G401 (cell line): ENCODE data around the gene OR2W3. TPM values are rescaled to one million over a fixed set of nuclear protein-coding genes. Genes with fewer than 3 reads are reported as not detected.
"Not testable (repeated sequence)": the region's sequence is repeated elsewhere in the genome, so short reads cannot be mapped to it uniquely, and the experiment has no call there.

Experiments used
- DNase-seq: peaks from one replicate; pipeline ENCODE4 v3.0.0-alpha.2; 2015; ENCODE audit warnings: low spot score
- in situ Hi-C: cut with HindIII; loops from 2 replicates; pipeline ENCODE4 v1.10.0; 2016; ENCODE audit warnings: low sequenced_read_pairs, mixed read lengths
- total RNA-seq: library from RNA; depleted of rRNA; stranded (reverse); fragments of >200 nt; shearing (Covaris generic); gene quantifications from 2 replicates; pipeline ENCODE4 v1.2.3, GENCODE V29; 2014; rRNA removed

The OR2W3 gene
- total RNA-seq, 1 experiment from 2014 or later = not detected

- no peak for DNase-seq
- in situ Hi-C loops = no loop called here
Measured at GRCh38 chr1:247913786-247914185, 18.4 kb downstream of the OR2W3 start.

DNA sequence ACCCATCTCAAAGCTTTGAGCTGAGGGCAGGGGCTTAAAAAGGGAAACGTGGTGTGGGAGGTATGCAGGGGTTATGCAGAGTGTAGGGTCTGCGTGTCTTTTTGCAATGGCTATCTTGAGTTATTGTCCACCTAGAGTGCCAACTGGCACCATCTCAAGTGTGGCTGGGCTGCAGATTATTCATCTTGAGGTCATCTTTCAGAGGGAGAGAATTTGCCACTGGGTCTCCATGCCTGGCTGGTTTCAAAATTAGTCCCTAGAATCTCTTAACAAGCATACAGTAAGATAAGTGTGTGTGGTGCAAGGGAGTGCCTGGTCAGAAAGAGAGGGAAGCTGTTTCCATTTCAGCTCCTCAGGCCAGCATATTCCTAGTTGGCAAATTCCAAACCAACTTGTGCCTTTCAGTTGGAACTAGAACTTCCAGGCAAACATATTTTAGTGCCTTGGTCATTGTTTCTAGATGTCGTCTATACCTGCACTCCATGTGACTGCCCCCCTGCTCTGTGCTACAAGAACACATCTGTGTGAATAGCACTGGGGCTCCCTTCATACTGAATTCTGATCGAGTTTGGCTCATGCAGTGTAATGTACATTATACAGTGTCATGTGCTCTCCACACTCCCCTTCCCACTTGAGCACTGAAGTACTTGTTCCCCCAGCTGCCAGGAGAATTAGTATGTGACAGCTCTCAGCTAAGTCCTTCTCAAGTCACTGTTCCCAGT, 19.7 kb downstream of the OR2W3 start:
- no peak for DNase-seq
- in situ Hi-C loops = no loop called here

DNA sequence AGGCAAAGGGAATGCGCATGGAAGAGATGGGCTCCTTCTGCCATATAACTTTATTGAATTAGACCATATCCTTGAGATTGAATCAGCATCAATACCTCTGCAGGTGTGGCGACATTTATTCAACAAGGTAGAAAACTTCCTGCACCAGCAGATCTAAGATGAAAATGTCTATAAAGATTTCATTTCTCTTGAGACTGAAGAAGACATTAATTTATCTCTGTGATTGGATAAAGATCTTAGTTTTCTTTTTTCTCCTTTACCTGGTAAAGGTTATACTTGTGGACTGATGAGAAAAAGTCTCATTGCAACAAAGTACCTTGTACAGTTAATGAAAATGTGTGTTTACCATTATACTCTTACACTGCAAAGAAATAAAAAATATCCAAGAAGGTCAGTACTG, 24.6 kb downstream of the OR2W3 start, which contains the start of gene OR2T8:
Gene OR2T8, plus strand, starts transcription at position 301 of the 400 bp plus-strand sequence. CDS start 766 bp downstream, outside the sequence.
- in situ Hi-C loops = no loop called here
- no peak for DNase-seq

GRCh38 chr1:247923941-247924340, 28.6 kb downstream of the OR2W3 start:
- DNase-seq = no peak

DNA sequence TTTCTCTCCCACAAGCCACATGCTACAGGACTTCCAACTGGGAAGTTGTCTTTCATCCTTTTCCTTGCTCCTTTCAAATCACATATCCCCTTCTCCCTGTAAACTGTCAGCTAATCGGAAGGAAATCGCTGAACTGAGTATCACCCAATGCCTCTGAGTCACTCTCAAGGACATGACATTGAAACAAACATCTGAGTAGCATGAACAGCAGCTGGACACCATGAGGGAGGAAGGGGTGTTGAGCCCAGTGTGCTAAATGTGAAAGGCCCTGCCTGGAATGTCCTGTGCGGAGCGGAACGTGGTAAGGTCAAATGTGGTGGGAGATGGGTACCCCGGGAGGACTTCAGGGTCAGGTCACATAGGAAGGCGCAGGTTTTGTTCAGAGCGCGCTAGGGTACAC, 29.5 kb downstream of the OR2W3 start, which contains the start of gene OR2AJ1:
Gene OR2AJ1, plus strand, starts transcription at position 22 of the 400 bp plus-strand sequence. CDS start 8,880 bp downstream, outside the sequence.
- no peak for DNase-seq
- in situ Hi-C loops = no loop called here

More at GRCh38 chr1:247923941-247924340, 28.6 kb downstream of the OR2W3 start:
- in situ Hi-C loops = no loop called here

GRCh38 chr1:247933989-247934388, 38.6 kb downstream of the OR2W3 start:
- no peak for DNase-seq
- in situ Hi-C loops = no loop called here

DNA sequence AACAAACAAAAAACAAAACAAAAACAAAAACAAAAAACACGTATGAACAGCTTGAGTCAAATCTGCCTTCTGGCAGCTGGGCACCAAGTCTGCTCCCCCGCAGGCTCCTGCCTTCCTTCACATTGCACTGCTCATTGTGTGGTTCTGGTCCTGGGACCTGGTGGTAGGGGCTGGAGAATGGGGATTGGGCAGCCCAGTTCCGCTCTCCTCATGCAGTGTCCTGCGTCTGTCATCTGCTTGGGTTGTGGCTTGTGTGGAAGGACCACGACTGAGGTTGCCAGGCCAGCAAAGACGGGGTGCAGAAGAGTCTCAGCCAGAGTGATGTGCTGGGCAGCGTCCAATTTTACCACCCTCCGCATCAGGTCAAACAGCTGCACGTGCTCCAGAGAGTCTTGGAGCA, 40.4 kb downstream of the OR2W3 start:
- in situ Hi-C loops = no loop called here

DNA sequence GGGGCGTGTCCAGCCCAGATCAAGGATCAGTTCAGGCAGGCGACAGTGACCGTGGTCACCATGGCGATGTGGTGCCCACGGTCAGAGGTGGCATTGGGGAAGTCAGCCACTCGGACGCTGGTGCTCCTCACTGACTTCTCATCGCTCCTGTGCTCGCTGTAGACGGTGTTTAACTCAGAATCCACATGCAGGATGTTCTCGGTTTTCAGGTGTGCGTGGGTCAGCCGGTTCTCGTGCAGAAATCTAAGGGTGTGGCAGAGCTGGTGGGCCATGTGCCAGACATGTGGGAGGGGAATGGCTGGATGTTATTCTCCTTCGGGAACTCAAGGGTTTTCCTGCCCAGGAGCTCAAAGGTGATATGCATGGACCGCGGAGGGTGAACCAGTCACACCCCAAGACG, 41.0 kb downstream of the OR2W3 start:
- in situ Hi-C loops = no loop called here
- no peak for DNase-seq

More for the DNA sequence above, 40.4 kb downstream of the OR2W3 start:
- no peak for DNase-seq

DNA sequence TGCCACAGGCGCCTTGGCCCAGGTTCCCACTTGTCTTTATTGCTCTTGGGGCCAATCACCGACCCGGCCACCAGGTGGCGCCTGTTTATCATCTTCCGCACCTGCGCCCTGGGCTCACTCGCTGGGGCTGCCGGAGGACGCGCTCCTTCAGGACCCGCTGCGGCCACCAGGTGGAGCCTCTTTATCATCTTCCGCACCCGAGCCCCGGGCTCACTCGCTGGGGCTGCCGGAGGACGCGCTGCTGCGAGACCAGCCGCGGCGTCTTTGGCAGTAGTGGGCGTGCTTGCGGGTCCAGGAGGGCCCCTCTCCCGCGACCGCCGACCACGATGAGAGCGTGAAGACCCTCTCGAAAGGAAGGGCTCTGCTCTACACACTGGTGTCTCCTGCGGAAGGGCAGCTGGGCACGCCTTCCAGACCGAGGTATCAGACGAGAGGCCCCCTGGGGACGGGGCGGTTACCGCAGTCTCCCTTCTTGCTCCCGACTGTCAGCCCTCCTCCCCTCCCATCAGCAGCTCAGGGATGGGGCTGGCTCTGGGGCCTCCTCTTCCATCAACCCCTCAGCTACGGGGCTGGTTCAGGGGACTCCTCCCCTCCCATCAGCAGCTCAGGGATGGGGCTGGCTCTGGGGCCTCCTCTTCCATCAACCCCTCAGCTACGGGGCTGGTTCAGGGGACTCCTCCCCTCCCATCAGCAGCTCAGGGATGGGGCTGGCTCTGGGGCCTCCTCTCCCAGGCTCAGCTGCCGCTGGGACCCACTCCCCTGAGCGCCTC, 41.8 kb downstream of the OR2W3 start:
- in situ Hi-C loops = not testable (repeated sequence)
- DNase-seq = peak; percentile 12

GRCh38 chr1:247942624-247943023, 47.2 kb downstream of the OR2W3 start:
- DNase-seq = no peak
- in situ Hi-C loops = no loop called here

Other genes starting within 250 kb of the OR2W3 start
- gene OR13G1, start 215.8 kb upstream of the OR2W3 start, total RNA-seq = not detected in 2 replicates
- gene OR6F1, start 178.9 kb upstream of the OR2W3 start, total RNA-seq = not detected in 2 replicates
- not detected in 2 replicates for gene OR14K1, start 157.0 kb upstream of the OR2W3 start, total RNA-seq
- gene OR14A2, start 147.4 kb upstream of the OR2W3 start, total RNA-seq = not detected in 2 replicates
- not detected in 2 replicates for gene OR1C1, start 135.0 kb upstream of the OR2W3 start, total RNA-seq
- not detected in 2 replicates for gene OR14A16, start 71.5 kb upstream of the OR2W3 start, total RNA-seq
- gene OR11L1, start 53.7 kb upstream of the OR2W3 start, total RNA-seq = not detected in 2 replicates
- not detected in 2 replicates for gene TRIM58, start 38.4 kb upstream of the OR2W3 start, total RNA-seq
- gene OR2T8, start 24.7 kb downstream of the OR2W3 start, total RNA-seq = not detected in 2 replicates
- not detected in 2 replicates for gene OR2AJ1, start 29.3 kb downstream of the OR2W3 start, total RNA-seq
- not detected in 2 replicates for gene OR2L8, start 53.3 kb downstream of the OR2W3 start, total RNA-seq
- gene OR2AK2, start 69.6 kb downstream of the OR2W3 start, total RNA-seq = not detected in 2 replicates
- not detected in 2 replicates for gene OR2L5, start 118.1 kb downstream of the OR2W3 start, total RNA-seq
- not detected in 2 replicates for gene OR2L2, start 134.5 kb downstream of the OR2W3 start, total RNA-seq
- not detected in 2 replicates for gene OR2L3, start 151.2 kb downstream of the OR2W3 start, total RNA-seq
- not detected in 2 replicates for gene OR2L13, start 199.6 kb downstream of the OR2W3 start, total RNA-seq
- not detected in 2 replicates for gene OR2M5, start 249.6 kb downstream of the OR2W3 start, total RNA-seq